ENCODE results near the gene NPM1. TPM values are rescaled to one million over a fixed set of nuclear protein-coding genes. Genes with fewer than 3 reads are reported as not detected.

The NPM1 gene
- total RNA-seq, 1 donor from 2014 or later: 814 TPM

- no peaks in the 10 kb centered on the region for H3K27me3 Mint-ChIP-seq (ENCODE audit: low read depth)
- peaks cover 50% of the 10 kb centered on the region for H3K4me1 Mint-ChIP-seq (ENCODE audit: low read depth)
- H3K9me3 Mint-ChIP-seq (ENCODE audit: low read depth): no peaks in the 10 kb centered on the region
- H3K36me3 Mint-ChIP-seq (ENCODE audit: low read depth): peaks cover 17% of the 10 kb centered on the region
- DNase-seq (ENCODE audit: low spot score): no peak
- H3K27ac Mint-ChIP-seq (ENCODE audit: unreplicated experiment): no peak overlapping the region
- TF ChIP-seq, protein P1, sequence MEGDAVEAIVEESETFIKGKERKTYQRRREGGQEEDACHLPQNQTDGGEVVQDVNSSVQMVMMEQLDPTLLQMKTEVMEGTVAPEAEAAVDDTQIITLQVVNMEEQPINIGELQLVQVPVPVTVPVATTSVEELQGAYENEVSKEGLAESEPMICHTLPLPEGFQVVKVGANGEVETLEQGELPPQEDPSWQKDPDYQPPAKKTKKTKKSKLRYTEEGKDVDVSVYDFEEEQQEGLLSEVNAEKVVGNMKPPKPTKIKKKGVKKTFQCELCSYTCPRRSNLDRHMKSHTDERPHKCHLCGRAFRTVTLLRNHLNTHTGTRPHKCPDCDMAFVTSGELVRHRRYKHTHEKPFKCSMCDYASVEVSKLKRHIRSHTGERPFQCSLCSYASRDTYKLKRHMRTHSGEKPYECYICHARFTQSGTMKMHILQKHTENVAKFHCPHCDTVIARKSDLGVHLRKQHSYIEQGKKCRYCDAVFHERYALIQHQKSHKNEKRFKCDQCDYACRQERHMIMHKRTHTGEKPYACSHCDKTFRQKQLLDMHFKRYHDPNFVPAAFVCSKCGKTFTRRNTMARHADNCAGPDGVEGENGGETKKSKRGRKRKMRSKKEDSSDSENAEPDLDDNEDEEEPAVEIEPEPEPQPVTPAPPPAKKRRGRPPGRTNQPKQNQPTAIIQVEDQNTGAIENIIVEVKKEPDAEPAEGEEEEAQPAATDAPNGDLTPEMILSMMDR (IDR thresholded peaks at IDR 0.05): no peak
- H3K4me3 Mint-ChIP-seq (ENCODE audit: unreplicated experiment): no peak overlapping the region
Observed at GRCh38 chr5:171415115-171415730, 27.6 kb downstream of the NPM1 start.

- H3K36me3 Mint-ChIP-seq (ENCODE audit: low read depth): peaks cover 17% of the 10 kb centered on the region
- H3K27me3 Mint-ChIP-seq (ENCODE audit: low read depth): no peaks in the 10 kb centered on the region
- no peaks in the 10 kb centered on the region for H3K9me3 Mint-ChIP-seq (ENCODE audit: low read depth)
- no peak overlapping the region for H3K27ac Mint-ChIP-seq (ENCODE audit: unreplicated experiment)
- TF ChIP-seq, protein P1 (IDR thresholded peaks at IDR 0.05): no peak
- peaks cover 48% of the 10 kb centered on the region for H3K4me1 Mint-ChIP-seq (ENCODE audit: low read depth)
- H3K4me3 Mint-ChIP-seq (ENCODE audit: unreplicated experiment): no peak overlapping the region
- DNase-seq (ENCODE audit: low spot score): no peak
Observed at GRCh38 chr5:171416160-171417049, 28.8 kb downstream of the NPM1 start.

GRCh38 chr5:171418316-171418981 is 30.8 kb downstream of the NPM1 start:
- Mint-ChIP-seq H3K36me3 (ENCODE audit: low read depth) (peaks cover 1% of the 10 kb centered on the region), H3K27ac (ENCODE audit: unreplicated experiment) (peak overlapping the region; percentile 66), H3K4me3 (ENCODE audit: unreplicated experiment) (peak overlapping the region; percentile 69), H3K27me3 (ENCODE audit: low read depth) (no peaks in the 10 kb centered on the region), H3K4me1 (ENCODE audit: low read depth) (peaks cover 38% of the 10 kb centered on the region), H3K9me3 (ENCODE audit: low read depth) (no peaks in the 10 kb centered on the region)
- TF ChIP-seq, protein P1 (IDR thresholded peaks at IDR 0.05): peak; percentile 97
- DNase-seq (ENCODE audit: low spot score): no peak

DNA sequence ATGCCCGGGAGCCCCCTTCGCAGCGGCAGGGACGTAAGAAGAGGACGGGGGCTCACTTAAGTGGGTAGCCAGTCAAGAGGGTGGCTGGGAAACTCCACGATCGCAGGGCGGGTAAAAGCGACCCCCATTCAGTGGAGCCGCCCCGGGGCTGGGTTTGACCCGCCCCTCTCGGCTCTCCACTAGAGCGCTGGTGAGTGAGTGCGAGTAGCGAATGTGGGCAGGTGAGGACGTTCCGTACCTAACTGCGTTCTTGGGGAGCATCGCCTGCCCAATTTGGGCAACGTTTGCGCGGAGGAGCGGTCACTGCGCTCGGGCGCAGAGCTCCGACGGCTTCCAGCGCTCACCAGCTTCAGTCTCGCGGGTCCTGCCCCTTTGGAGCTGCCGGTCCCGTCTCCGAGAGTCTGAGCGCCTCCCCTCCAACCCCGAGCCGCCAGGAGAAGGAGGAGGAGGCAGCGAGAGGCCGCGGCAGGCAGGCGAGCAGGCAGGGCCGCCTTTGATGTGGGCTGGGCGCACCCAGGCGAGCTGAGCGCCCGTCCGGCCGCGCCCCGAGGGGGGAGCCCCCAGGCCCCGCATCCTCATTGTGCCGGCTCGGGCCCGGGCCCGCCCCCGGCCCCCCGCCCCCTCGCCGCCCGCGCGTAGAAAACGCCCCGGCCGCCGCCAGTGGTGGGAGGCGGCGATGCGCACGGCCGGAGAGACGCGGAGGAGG is 31.5 kb downstream of the NPM1 start, which contains the start of gene FGF18:
Gene FGF18 (plus strand): TSS at position 666 of the 706 bp plus-strand sequence. CDS start 553 bp downstream, outside the sequence.
- H3K4me1 Mint-ChIP-seq (ENCODE audit: low read depth): peaks cover 38% of the 10 kb centered on the region
- TF ChIP-seq, protein P1 (IDR thresholded peaks at IDR 0.05): peak; percentile 28
- H3K4me3 Mint-ChIP-seq (ENCODE audit: unreplicated experiment): peak within 1 kb of the TSS; percentile 69
- peaks cover under 1% of the 10 kb centered on the region for H3K36me3 Mint-ChIP-seq (ENCODE audit: low read depth)
- no peaks in the 10 kb centered on the region for H3K27me3 Mint-ChIP-seq (ENCODE audit: low read depth)
- peak within 1 kb of the TSS; percentile 66 for H3K27ac Mint-ChIP-seq (ENCODE audit: unreplicated experiment)
- H3K9me3 Mint-ChIP-seq (ENCODE audit: low read depth): no peaks in the 10 kb centered on the region
- no peak for DNase-seq (ENCODE audit: low spot score)
